Transverse colon (tissue), 4 donors: ENCODE data around the gene TBX18.

Source experiments
- CTCF ChIP-seq, 5 experiments: fragments of 200-600 bp in 3 of 5; fragments of 450-650 bp in 2 of 5; sonication (generic) in 3 of 5; IDR thresholded peaks; 1 replicate in 2 of 5; 2 replicates in 3 of 5; pipeline ENCODE4 v1.5.1; 2016 to 2017; ENCODE audit warnings: antibody characterized with exemption in 5 of 5, inconsistent platforms in 3 of 5, mild to moderate bottlenecking in 2 of 5, moderate library complexity in 1 of 5
- EP300 ChIP-seq: sonication (generic); formaldehyde crosslinking; IDR thresholded peaks from one replicate; pipeline ENCODE4 v1.6.1; 2017; ENCODE audit warnings: antibody characterized with exemption, low read depth
- POLR2A ChIP-seq: fragments of 450-650 bp; IDR thresholded peaks from one replicate; pipeline ENCODE4 v1.6.1; 2016; ENCODE audit warnings: antibody characterized with exemption, mild to moderate bottlenecking, moderate library complexity
- POLR2AphosphoS5 ChIP-seq, 3 donors: sonication (generic); formaldehyde crosslinking; IDR thresholded peaks; one replicate each; pipeline ENCODE4 v1.6.1; 2016; ENCODE audit warnings: antibody characterized with exemption in 3 of 3

GRCh38 chr6:84764332-84765049, at the start of gene TBX18:
- TF ChIP-seq CTCF (IDR thresholded peaks at IDR 0.05), result no peak
- no peak for TF ChIP-seq POLR2A
- TF ChIP-seq EP300, result no peak
- no peak for TF ChIP-seq POLR2AphosphoS5 (IDR thresholded peaks at IDR 0.05)
